NCI-H345 (cell line): Measurements from ENCODE around the gene KIAA0586.
"Not testable (repeated sequence)": the region's sequence is repeated elsewhere in the genome, so short reads cannot be mapped to it uniquely, and the experiment has no call there.

Experiments used
- DNase-seq: peaks from one replicate; lab custom pipeline; 2025; lab: John Stamatoyannopoulos, UW

The KIAA0586 gene

DNA sequence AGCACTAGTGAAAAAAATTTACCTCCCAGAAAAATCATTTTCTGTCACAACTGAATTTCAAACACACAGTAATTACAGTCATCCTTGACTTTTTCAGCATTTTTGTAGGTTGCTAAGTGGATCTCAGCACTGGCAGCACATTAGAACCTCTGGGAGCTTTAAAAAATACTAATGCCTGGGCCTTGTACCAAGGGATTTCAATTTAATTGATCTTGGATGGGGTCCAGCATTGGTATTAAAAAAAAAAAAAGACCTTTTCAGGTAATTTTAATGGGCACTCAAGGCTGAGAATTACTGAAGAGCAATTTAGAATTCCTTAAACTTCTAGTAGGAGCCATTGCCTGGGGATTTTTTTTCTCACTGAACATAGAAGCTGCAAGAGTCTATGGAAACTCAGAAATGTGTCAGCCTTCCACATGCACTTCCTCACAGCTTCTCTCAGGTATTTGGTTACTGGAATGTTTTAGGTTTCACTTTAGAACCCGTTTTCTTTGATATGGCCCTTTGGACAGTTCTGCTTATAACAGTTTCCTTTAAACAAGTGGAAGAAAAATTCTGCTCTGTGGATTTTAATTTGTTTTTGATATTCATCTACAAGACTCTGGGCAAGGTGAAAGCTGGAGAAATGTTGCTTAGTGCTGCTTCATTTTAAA lies 121.7 kb downstream of the KIAA0586 start:
- DNase-seq = no peak

DNA sequence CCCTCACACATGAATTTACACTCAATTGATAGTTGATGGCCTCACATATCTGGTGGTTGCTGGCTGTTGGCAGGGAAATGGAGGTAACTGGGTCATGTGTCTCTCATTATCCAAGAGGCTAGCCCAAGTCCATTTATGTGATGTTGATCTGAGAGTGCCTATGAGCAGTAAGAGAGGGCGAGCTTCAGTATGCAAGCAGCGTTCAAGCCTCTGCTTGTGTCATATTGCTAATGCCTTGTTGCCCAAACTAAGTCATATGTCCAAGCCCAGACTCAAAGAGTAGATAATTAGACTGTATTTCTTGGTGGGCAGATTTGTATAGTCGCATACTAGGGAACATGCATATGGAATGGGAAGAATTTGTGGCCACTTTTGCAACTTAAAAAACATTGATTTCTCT lies 126.4 kb downstream of the KIAA0586 start:
- DNase-seq = no peak

DNA sequence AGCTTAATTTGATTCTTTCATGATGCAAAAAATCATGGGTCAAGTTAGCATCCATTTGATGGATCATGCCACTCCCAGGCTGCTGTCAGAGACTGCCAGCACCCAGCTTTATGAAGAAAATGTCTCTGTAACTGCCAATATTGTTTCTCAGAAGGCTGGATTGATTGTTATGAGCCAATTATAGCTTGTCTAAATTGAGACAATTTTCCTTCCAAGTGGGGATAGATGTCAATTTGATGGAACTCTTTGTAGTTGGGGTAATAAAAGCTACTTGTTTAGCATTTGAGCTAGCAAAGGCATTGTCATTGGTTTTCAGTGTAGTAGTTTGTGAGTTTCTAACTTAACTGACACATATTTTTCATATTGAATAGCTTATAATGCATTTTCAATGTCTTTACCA lies 128.1 kb downstream of the KIAA0586 start:
- DNase-seq = no peak

DNA sequence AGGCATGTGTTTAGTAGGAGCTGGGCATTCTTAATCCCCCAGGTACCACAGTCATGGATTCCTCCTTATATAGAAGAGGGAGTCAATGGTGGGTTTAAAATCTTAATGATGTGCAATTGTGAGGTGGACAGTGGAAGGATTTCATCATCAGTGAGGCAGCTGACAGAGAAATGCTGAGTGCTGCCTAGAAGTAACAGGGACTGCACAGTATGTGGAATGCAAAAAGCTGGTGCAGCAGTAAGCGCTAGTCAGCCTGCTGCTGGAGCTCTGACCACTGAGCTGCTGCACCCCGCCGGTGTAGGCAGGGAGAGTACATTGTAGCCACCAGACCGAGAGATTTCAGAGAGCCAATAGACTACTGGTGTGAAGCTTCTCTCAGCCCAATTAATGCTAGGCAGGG lies 129.7 kb downstream of the KIAA0586 start:
- DNase-seq = no peak

DNA sequence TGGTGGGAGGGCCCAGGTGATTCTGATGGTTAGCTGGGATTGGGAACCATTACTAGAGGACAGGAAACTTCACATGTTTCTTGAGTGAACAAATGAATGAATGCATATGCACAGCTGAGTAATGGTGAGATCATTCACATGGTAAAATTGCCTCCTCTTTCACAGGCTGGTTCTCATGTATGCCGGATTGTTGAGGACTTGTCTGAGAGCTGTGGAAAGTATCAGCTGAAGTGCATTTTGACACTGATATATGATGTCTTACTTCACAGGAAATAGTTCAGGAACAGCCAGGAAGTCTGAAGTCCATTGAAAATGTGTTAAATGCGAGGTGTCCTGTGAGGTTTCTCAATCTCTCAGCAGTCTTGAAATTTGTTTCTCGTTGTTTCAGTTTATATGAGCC lies 132.7 kb downstream of the KIAA0586 start:
- no peak for DNase-seq

DNA sequence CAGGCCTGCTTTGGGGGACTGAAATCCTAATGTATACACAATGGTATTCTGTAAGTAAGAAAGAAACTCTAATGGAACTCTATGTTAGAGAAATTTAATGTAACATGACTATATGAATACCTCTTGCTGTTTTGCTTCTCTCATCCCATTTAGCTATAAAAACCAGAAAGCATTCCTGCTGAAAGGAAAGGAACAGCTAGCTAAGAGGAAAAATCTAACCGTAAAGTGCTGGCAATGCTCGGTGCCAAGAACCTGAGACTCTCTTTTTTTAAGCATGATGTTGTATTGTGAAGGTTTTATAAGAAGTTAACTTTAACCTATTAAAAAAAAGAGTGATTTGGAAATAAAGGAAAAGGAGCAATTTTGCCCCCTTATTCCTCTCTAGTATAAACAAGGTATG lies 134.6 kb downstream of the KIAA0586 start:
- DNase-seq = no peak

DNA sequence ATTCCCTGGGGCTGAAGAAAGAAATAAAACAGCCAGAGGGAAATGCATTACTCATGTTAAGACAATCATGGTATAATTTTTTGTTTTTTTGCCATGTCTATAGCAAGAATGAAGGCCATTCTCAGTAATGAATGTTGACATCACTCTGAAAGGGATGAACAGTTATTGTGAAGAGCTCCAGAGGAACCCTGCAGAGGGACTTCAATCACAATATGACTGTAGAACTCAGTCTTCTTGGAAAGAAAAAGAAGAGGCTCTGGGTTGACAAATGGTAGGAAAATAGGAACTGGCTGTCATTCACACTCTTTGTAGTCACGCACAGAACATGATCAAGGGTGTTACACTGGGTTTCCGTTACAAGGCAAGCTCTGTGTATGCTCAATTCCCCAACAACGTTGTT lies 136.5 kb downstream of the KIAA0586 start:
- DNase-seq = no peak

DNA sequence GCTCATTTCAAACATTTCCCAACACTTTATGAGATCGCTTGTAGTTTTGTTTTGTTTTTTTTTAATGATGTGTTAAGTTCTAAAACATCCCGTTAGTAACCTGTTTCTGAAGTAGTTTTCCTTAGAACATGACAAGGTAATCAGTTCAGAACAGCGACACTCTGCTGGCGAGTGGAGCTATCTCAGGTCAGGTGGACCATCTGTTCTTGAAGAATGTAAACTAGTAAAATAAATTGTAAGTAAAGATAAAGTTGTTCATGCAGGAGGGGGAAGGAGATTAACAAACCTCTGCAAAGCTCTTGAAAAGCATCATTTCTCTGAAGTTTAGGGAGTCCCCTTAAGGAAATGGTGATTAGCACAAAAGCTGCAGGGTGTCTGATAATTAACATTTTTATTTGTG lies 138.3 kb downstream of the KIAA0586 start:
- no peak for DNase-seq

DNA sequence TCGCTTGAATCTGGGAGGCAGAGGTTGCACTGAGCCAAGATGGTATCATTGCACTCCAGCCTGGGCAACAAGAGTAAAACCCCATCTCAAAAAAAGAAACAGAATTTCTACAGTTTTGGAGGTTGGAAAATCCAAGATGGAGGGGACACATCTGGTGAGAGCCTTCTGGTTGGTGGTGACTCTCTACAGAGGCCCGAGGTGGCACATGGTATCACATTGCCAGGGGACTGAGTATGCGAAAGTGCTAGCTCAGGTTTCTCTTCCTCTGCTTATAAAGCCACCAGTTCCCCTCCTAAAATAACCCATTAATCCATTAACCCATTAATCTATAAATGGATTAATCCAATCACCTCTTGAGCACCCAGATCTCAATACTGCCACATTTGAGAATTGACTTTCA lies 139.5 kb downstream of the KIAA0586 start:
- no peak for DNase-seq

DNA sequence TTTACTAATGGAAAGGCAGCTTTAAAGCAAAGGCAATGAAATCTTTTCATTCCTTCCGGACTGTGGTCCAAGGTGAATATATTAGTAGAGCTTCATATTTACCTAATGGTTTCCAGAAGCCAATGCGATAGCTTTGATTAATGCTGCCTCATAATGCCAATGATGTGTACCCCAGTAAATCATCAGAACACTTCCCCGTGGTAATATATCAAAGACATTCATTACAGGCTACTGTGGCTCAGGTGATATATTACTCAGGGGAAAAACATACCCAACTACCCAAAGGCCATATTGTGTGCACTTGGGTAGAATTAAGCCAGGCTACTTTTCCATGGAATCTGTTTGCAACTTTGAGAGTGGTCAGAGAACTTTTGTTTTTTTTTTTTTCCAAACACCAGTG lies 140.8 kb downstream of the KIAA0586 start:
- DNase-seq = no peak

DNA sequence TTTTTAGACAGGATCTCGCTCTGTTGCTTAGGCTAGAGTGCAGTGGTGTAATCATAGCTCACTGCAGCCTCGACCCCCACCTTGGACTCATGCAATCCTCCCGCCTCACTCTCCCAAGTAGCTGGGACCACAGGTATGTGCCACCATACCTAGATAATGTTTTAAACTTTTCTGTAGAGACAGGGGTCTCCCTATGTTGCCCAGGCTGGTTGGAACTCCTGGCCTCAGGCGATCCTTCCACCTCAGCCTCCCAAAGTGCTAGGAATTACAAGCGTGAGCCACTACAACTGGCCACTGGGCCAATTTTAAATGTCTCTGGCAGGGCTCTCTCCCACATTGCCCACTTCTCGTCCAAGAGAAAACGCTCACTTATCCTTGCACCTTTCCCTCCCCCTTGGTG lies 143.7 kb downstream of the KIAA0586 start:
- DNase-seq = no peak

DNA sequence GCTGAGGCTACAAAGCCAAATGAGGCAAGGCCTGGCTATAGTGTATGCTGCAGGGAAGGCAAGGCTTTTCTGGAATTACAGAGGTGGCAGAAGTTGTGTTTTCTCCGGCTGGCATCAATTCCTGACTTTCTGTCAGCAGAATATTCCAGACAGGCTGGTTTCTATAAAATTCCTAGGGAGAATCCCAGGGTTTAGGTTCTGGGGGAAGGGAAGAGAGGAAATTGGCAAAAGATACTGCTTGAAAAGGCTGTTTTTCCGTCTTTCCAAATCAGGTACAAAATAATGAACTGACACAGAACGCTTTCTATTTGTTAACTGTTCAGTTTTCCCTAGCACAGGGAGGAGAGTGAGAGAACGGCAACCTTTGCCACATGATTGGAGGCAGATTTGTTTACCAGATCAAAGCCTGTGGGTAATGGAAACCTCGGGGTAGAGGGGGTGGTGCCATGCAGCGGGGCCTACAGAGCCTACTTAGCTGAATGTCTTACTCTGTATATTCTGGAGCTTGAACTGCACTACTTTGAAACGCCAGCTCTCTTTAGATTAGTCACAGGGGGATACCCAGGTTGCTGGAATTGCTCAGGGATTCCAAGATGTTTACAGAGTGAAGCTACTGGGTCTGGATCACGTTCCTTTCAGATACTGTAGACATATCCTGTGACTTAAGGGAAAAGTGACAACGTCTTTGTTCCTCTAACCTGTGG lies 144.4 kb downstream of the KIAA0586 start:
- no peak for DNase-seq

DNA sequence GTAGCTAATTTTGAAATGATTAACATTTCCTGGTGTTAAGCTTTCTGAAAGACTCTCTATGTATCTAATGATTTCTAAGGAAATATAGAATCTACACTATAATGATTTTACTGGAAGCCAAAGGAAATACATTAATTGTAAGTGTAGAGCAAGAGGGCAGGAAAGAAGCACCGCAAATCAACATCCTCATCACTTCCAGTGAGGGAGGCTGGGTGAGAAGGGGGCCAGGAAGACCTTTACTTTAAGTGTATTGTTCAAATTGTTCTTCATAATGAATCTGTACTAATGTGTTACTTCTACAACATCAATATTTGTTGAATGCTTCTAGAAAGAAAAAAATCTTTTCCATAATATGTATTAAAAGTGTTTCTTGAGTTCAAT lies 144.9 kb downstream of the KIAA0586 start:
- DNase-seq = no peak

DNA sequence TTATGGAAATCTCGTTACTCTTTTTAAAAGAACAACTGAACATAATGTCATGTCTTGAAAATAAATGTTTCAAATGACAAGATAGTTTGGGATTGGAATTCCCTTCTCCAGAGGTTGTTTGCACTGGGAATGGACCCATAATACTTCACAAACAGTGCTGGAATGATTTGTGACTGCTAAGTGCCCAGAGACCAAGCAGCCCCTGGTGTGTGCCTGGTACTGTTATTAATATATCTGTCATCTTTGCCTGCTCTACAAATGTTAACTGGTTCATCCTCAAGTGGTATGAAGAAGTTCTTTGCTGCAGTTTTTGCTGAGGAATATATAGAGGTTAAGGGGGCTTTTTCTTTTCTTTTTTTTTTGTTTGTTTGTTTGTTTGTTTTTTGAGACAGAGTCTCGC lies 145.3 kb downstream of the KIAA0586 start:
- no peak for DNase-seq

DNA sequence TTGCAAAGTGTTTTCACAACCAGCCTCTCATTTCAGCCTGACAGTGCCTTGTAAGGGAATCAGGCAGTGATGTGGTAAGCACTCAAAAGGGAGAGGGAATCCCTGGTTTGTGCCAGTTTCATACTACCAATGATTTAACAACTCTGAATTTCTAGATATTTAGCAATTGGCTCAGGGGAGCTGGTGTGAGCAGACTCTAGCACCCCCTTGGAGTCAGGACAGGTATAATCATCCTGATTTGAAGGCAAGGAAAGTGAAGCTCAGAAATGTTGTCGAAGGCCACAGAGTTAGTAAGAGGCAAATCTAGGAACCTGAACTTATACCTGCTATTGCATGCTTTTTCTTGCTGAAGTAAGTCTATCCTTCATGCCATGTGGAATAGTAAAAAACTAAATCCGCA lies 147.1 kb downstream of the KIAA0586 start:
- DNase-seq = no peak

DNA sequence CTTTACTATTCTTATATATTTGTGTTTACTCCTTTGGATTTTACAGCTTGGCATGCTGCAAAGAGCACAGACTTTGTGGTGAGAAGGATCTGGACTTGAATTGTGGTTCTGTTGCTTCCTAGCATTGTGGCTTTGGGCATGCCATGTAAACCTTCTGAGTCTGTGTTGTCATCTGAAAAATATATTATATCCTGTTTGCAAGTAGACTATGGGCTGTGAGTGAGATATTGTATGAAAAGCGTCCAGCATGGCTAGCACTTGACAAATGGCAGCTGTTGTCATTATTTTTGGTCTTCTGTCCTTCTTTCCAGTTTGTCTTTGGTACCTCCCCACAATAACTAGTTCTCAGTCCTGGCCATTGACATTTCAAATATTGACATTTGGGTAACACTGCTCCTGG lies 148.4 kb downstream of the KIAA0586 start:
- no peak for DNase-seq

DNA sequence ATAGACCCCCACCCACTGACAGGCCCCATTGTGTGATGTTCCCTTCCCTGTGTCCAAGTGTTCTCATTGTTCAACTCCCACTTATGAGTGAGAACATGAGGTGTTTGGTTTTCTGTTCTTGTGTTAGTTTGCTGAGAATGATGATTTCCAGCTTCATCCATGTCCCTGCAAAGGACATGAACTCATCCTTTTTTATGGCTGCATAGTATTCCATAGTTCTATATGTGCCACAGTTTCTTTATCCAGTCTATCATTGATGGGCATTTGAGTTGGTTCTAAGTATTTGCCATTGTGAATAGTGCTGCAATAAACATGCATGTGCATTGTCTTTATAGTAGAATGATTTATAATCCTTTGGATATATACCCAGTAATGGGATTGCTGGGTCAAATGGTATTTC lies 152.5 kb downstream of the KIAA0586 start:
- not testable (repeated sequence) for DNase-seq

DNA sequence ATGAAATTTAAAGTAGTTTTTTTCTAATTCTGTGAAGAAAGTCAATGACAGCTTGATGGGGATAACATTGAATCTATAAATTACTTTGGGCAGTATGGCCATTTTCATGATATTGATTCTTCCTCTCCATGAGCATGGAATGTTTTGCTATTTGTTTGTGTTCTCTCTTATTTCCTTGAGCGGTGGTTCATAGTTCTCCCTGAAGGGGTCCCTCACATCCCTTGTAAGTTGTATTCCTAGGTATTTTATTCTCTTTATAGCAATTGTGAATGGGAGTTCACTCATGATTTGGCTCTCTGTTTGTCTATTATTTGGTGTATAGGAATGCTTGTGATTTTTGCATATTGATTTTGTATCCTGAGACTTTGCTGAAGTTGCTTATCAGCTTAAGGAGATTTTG lies 153.9 kb downstream of the KIAA0586 start:
- not testable (repeated sequence) for DNase-seq

DNA sequence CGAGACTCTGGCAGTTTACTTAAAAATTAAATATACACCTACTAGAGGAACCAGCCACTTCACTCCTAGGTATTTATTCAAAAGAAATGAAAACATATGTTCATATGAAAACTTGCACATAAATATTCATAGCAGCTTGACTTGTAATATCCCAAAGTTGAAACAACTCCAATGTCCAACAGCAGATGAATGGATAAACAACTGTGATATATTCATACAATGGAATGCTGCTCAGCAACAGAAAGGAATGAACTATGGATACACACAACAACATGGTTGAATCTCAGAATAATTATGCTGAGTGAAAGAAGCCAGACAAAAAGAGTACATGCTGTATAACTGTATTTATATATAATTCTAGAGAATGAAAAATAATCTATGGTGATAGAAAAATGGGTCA lies 156.9 kb downstream of the KIAA0586 start:
- no peak for DNase-seq

DNA sequence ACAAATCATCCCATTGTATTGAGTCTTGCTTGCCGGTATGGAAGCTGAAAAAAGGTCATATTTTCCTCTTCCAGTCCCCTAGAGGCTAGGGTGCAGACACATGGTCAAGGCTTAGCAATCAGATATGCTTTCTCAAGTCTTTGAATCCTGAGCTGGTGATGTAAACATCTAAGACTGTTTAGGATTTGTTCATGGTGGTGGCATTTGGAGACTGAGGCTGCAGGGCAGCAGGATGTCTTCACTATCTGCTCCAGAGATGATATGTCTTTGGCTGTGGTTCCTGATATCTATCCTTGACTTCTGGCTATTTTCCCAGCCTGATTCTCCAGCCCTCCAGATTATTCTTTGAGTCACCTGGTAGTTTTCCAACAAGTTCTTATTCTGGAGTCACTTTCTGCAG lies 159.8 kb downstream of the KIAA0586 start:
- no peak for DNase-seq

DNA sequence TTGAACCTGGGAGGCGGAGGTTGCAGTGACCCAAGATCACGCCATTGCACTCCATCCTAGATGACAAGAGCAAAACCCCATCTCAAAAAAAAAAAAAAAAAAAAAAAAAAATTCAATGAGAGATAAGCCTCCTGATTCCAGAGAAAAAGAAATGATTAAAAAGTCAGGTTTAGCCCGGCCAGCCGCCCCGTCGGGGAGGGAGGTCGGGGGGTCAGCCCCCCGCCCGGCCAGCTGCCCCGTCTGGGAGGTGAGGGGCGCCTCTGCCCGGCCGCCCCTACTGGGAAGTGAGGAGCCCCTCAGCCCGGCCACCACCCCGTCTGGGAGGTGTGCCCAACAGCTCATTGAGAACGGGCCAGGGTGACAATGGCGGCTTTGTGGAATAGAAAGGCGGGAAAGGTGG lies 160.8 kb downstream of the KIAA0586 start:
- not testable (repeated sequence) for DNase-seq

DNA sequence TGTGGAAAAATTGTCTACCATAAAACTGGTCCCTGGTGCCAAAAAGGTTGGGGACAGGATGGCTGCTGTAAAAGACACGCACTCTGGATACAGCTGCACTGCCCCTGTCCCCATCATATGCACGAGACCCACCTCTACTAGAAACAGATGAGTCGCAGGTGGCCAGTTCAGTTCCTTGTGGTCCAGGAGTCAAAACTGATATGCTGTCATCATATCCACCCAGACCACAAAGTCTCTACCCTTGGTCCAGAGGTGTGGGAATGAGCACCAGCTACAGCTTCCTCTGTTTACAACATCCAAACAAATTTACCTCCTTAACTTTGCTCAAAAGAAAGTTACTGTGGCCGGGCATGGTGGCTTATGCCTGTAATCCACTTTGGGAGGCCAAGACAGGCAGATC lies 166.5 kb downstream of the KIAA0586 start:
- no peak for DNase-seq

DNA sequence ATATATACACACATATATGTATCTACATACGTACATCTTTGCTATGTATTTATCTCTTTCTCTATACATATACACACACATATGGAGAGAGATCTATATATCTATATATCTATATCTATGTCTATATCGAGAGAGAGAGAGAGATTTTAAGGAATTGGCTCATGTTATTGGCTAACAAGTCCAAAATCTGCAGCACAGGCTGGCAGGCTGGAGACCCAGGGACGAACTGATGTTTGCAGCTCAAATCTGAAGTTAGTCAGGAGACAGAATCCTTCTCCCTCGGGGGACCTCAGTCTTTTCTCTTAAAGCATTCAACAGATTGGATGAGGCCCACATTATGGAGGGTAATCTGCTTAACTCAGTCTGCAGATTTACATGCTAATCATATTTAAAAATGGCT lies 169.5 kb downstream of the KIAA0586 start:
- no peak for DNase-seq
